Measurements from ENCODE around the gene SLC6A1.

DNA sequence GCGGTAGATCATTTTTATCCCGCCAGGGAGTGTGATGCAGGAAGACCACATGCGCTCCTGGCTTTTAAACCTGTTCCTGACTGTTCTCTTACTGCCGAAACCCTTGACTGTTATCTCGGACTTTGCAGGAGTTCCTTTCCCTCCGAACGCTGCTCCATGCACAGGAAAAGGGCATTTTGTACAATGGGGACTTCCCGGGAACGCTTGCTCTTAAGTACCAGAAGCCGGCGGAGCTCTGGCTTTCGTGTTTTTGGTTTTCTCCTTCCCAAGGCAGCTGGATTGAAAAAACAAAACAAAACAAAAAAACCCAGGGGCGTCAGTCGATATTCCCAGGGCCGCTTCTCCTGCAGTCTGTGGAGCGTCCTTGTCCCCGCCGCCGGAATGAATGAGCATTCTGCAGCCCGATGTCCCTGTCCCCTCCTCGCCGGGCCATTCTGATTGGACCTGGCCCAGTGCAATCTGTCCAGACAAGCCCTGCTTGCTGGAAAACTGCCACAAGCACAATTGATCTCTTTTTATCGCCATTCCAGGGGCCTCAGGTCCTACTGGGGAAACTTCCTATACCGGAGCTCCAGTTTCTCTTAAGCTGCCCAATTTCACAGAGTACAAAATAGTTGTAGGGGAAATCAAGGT, 44.8 kb downstream of the SLC6A1 start:
- TF ChIP-seq, protein P1, sequence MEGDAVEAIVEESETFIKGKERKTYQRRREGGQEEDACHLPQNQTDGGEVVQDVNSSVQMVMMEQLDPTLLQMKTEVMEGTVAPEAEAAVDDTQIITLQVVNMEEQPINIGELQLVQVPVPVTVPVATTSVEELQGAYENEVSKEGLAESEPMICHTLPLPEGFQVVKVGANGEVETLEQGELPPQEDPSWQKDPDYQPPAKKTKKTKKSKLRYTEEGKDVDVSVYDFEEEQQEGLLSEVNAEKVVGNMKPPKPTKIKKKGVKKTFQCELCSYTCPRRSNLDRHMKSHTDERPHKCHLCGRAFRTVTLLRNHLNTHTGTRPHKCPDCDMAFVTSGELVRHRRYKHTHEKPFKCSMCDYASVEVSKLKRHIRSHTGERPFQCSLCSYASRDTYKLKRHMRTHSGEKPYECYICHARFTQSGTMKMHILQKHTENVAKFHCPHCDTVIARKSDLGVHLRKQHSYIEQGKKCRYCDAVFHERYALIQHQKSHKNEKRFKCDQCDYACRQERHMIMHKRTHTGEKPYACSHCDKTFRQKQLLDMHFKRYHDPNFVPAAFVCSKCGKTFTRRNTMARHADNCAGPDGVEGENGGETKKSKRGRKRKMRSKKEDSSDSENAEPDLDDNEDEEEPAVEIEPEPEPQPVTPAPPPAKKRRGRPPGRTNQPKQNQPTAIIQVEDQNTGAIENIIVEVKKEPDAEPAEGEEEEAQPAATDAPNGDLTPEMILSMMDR (IDR thresholded peaks at IDR 0.05) = no peak
- TF ChIP-seq POLR2A (IDR thresholded peaks at IDR 0.05; ENCODE audit: low read length) = no peak
- no peak for TF ChIP-seq RARB (CRISPR knock-in tag; IDR thresholded peaks at IDR 0.05)
- no peak for TF ChIP-seq EP300 (IDR thresholded peaks at IDR 0.05)

Data from A549 (cell line).